Testis (tissue), 3 donors: ENCODE data around the gene ECHS1. TPM values are rescaled to one million over a fixed set of nuclear protein-coding genes. Genes with fewer than 3 reads are reported as not detected.

Source experiments
- DNase-seq: peaks from one replicate; pipeline ENCODE4 v3.0.0-alpha.2; 2019
- H3K27ac ChIP-seq, 2 donors: fragments of 200-600 bp; sonication (generic); one replicate each; pipeline ENCODE4 v1.5.1; 2019
- H3K27me3 ChIP-seq: fragments of 200-600 bp; sonication (generic); one replicate; pipeline ENCODE4 v1.5.1; 2019
- H3K36me3 ChIP-seq: fragments of 200-600 bp; sonication (generic); one replicate; pipeline ENCODE4 v1.5.1; 2017; ENCODE audit warnings: low read depth; ENCODE audit errors: missing control alignments
- H3K4me1 ChIP-seq: fragments of 200-600 bp; sonication (generic); one replicate; pipeline ENCODE4 v1.5.1; 2019
- H3K4me3 ChIP-seq, 2 donors: fragments of 200-600 bp; sonication (generic); one replicate each; pipeline ENCODE4 v1.5.1; 2017 to 2019
- H3K9me3 ChIP-seq: fragments of 200-600 bp; sonication (generic); one replicate; pipeline ENCODE4 v1.5.1; 2017
- CTCF ChIP-seq, 3 experiments: fragments of 450-650 bp in 2 of 3; fragments of 200-600 bp in 1 of 3; sonication (generic) in 1 of 3; IDR thresholded peaks; one replicate each; pipeline ENCODE4 v1.5.1; 2016 to 2019; ENCODE audit warnings: antibody characterized with exemption in 3 of 3, mild to moderate bottlenecking in 2 of 3, moderate library complexity in 1 of 3
- POLR2A ChIP-seq: fragments of 450-650 bp; IDR thresholded peaks from one replicate; pipeline ENCODE4 v1.6.1; 2017; ENCODE audit warnings: antibody characterized with exemption, mild to moderate bottlenecking, moderate library complexity
- WGBS, 2 donors: methylation state at CpG; one replicate each; pipeline ENCODE4 v1.1.5; 2018; 5-methylcytosine and 5-hydroxymethylcytosine counted together
- intact Hi-C: fragments of 100-400 bp; cut with DNase I; formaldehyde crosslinking; loops from one replicate; pipeline ENCODE4 v1.15.1; 2023; ENCODE audit warnings: low total_unique reads
- polyA plus RNA-seq: library from polyadenylated mRNA; stranded (reverse); fragments of 350-450 nt; fragmentation: Illumina TruSeq; extraction: RNeasy Lipid Tissue Mini Kit (QIAGEN cat#74804); gene quantifications from one replicate; pipeline ENCODE4 v1.2.3, GENCODE V29; 2014; ENCODE audit warnings: low read depth, low replicate concordance; ENCODE audit not compliant: insufficient read depth
- total RNA-seq, 2 donors: library from RNA; depleted of rRNA; stranded (reverse); fragments of >200 nt; gene quantifications; one replicate each; pipeline ENCODE4 v1.2.3, GENCODE V29; 2016

ECHS1 gene
- total and polyA plus RNA-seq, 3 donors from 2014 or later: 104 to 118 (median 118) TPM

- no peaks in the 10 kb centered on the region for H3K27me3 ChIP-seq
- H3K36me3 ChIP-seq: no peaks in the 10 kb centered on the region
- 57 to 60% methylated on average over 9 to 12 of the region's 12 CpGs for WGBS, 2 donors
- intact Hi-C loops: no loop called here
- H3K4me3 ChIP-seq: no peak overlapping the region
- DNase-seq: no peak
- TF ChIP-seq POLR2A (no peak), CTCF (IDR thresholded peaks at IDR 0.05) (no peak)
- H3K9me3 ChIP-seq: no peaks in the 10 kb centered on the region
- H3K27ac ChIP-seq: no peak overlapping the region
- H3K4me1 ChIP-seq: peaks cover 11% of the 10 kb centered on the region
These were observed 45.4 kb downstream of the ECHS1 start for GRCh38 chr10:133327651-133328357.

- Histone ChIP-seq H3K4me1 (peaks cover 11% of the 10 kb centered on the region), H3K4me3 (no peak overlapping the region), H3K27me3 (no peaks in the 10 kb centered on the region), H3K36me3 (no peaks in the 10 kb centered on the region), H3K27ac (no peak overlapping the region), H3K9me3 (no peaks in the 10 kb centered on the region)
- intact Hi-C loops: no loop called here
- WGBS, 2 donors: 58 to 62% methylated on average over 13 to 28 of the region's 28 CpGs
- DNase-seq: no peak
- TF ChIP-seq POLR2A (no peak), CTCF (IDR thresholded peaks at IDR 0.05) (no peak)
These were observed 46.2 kb downstream of the ECHS1 start for GRCh38 chr10:133326745-133327650.

GRCh38 chr10:133326223-133326551 lies 47.0 kb downstream of the ECHS1 start:
- Histone ChIP-seq H3K27ac (no peak overlapping the region), H3K36me3 (no peaks in the 10 kb centered on the region), H3K4me3 (peak overlapping the region in 1 of 2 donors; percentile 21), H3K9me3 (no peaks in the 10 kb centered on the region), H3K27me3 (no peaks in the 10 kb centered on the region), H3K4me1 (peaks cover 11% of the 10 kb centered on the region)
- 18 to 30% methylated on average over 9 of the region's 9 CpGs for WGBS, 2 donors
- intact Hi-C loops: no loop called here
- DNase-seq: no peak
- TF ChIP-seq POLR2A: no peak
- no peak for TF ChIP-seq CTCF (IDR thresholded peaks at IDR 0.05)

GRCh38 chr10:133325440-133326222 lies 47.5 kb downstream of the ECHS1 start:
- H3K36me3 ChIP-seq: no peaks in the 10 kb centered on the region
- peaks cover 11% of the 10 kb centered on the region for H3K4me1 ChIP-seq
- H3K4me3 ChIP-seq: peak overlapping the region; percentile 21 to 40
- intact Hi-C loops: no loop called here
- WGBS, 2 donors: 1 to 2% methylated on average over 44 to 53 of the region's 91 CpGs
- no peaks in the 10 kb centered on the region for H3K27me3 ChIP-seq
- DNase-seq: no peak
- no peak overlapping the region for H3K27ac ChIP-seq
- H3K9me3 ChIP-seq: no peaks in the 10 kb centered on the region
- TF ChIP-seq POLR2A (no peak), CTCF (IDR thresholded peaks at IDR 0.05) (no peak)
